Rectal smooth muscle tissue (tissue), 1 donor: ENCODE measurements around the gene NFYC.

Experiments used
- H3K27ac ChIP-seq: one replicate; pipeline ENCODE4 v1.7.0; 2013; ENCODE audit warnings: low read depth, low read length, inconsistent platforms
- H3K27me3 ChIP-seq: one replicate; pipeline ENCODE4 v1.7.0; 2013; ENCODE audit warnings: low read length; ENCODE audit not compliant: control insufficient read depth, insufficient read depth
- H3K36me3 ChIP-seq: one replicate; pipeline ENCODE4 v1.7.0; 2013; ENCODE audit warnings: low read length; ENCODE audit not compliant: control insufficient read depth, insufficient read depth
- H3K4me1 ChIP-seq: one replicate; pipeline ENCODE4 v1.7.0; 2013; ENCODE audit warnings: low read length; ENCODE audit not compliant: control insufficient read depth, insufficient read depth
- H3K4me3 ChIP-seq: one replicate; pipeline ENCODE4 v1.7.0; 2013; ENCODE audit warnings: low read length
- H3K9ac ChIP-seq: one replicate; pipeline ENCODE4 v1.7.0; 2013; ENCODE audit warnings: low read length

The NFYC gene

GRCh38 chr1:40786995-40787705 lies 95.6 kb downstream of the NFYC start:
- Histone ChIP-seq H3K4me1 (peaks cover 45% of the 10 kb centered on the region), H3K36me3 (no peaks in the 10 kb centered on the region), H3K4me3 (no peak overlapping the region), H3K9ac (no peak overlapping the region), H3K27me3 (no peaks in the 10 kb centered on the region), H3K27ac (peak overlapping the region; percentile 59)

GRCh38 chr1:40787737-40788560 lies 96.4 kb downstream of the NFYC start:
- Histone ChIP-seq H3K4me3 (no peak overlapping the region), H3K27ac (peak overlapping the region; percentile 59), H3K27me3 (no peaks in the 10 kb centered on the region), H3K36me3 (no peaks in the 10 kb centered on the region), H3K4me1 (peaks cover 43% of the 10 kb centered on the region), H3K9ac (no peak overlapping the region)

- peaks cover 40% of the 10 kb centered on the region for H3K4me1 ChIP-seq
- no peaks in the 10 kb centered on the region for H3K27me3 ChIP-seq
- H3K36me3 ChIP-seq = no peaks in the 10 kb centered on the region
- no peak overlapping the region for H3K9ac ChIP-seq
- no peak overlapping the region for H3K4me3 ChIP-seq
- peak overlapping the region; percentile 59 for H3K27ac ChIP-seq
These were observed 97.2 kb downstream of the NFYC start for GRCh38 chr1:40788561-40789341.

GRCh38 chr1:40789342-40789598 lies 97.8 kb downstream of the NFYC start:
- Histone ChIP-seq H3K27ac (peak overlapping the region; percentile 59), H3K9ac (no peak overlapping the region), H3K4me3 (no peak overlapping the region), H3K4me1 (peaks cover 41% of the 10 kb centered on the region), H3K27me3 (no peaks in the 10 kb centered on the region), H3K36me3 (no peaks in the 10 kb centered on the region)

GRCh38 chr1:40789661-40790430 lies 98.3 kb downstream of the NFYC start:
- H3K9ac ChIP-seq = no peak overlapping the region
- H3K27me3 ChIP-seq = no peaks in the 10 kb centered on the region
- peak overlapping the region; percentile 59 for H3K27ac ChIP-seq
- peaks cover 40% of the 10 kb centered on the region for H3K4me1 ChIP-seq
- H3K36me3 ChIP-seq = no peaks in the 10 kb centered on the region
- H3K4me3 ChIP-seq = no peak overlapping the region

DNA sequence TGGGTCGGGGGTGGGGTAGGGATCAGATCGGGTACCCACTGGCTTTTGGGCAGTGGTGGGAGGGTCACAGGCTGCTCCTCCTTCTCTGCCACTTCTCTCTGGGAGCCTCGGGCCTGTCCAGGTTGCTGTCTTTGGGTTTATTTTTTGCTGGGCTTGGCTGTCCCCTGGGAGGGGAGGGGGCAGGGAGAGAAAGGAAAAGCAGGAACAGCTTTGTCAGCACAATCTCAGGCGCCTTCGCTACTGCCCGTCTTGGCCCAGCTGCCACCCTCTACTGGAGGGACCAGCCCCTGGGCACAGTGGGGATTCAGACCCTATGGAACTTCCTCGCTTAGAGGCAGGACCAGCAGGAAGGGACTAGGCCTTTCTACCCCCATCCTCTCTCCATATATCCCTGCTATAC lies 100.5 kb downstream of the NFYC start:
- H3K9ac ChIP-seq = no peak overlapping the region
- H3K36me3 ChIP-seq = no peaks in the 10 kb centered on the region
- no peak overlapping the region for H3K4me3 ChIP-seq
- peaks cover 41% of the 10 kb centered on the region for H3K4me1 ChIP-seq
- H3K27me3 ChIP-seq = no peaks in the 10 kb centered on the region
- H3K27ac ChIP-seq = no peak overlapping the region

DNA sequence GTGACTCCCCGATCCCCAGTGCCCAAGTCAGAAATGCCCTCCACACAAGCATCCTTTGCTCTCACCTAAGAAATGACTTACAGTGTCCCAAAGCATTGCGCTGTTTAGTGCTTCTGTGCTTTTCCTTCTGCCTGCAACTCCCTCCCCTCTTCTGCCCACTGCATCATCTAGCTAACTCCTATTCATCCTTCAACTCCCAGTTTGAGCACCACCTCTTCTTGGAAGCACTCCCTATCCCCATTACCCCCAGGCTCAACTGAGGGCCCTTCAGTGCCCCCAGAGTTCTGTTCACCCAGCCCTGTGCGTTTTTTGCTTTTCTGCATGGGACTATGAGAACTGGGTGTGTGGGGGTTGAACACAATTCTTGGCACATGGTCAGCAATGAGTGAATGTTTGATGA lies 102.1 kb downstream of the NFYC start:
- Histone ChIP-seq H3K27me3 (no peaks in the 10 kb centered on the region), H3K27ac (no peak overlapping the region), H3K4me3 (no peak overlapping the region), H3K36me3 (no peaks in the 10 kb centered on the region), H3K9ac (no peak overlapping the region), H3K4me1 (peaks cover 55% of the 10 kb centered on the region)

GRCh38 chr1:40794048-40794447 lies 102.5 kb downstream of the NFYC start:
- Histone ChIP-seq H3K27ac (no peak overlapping the region), H3K4me3 (no peak overlapping the region), H3K36me3 (no peaks in the 10 kb centered on the region), H3K27me3 (no peaks in the 10 kb centered on the region), H3K9ac (no peak overlapping the region), H3K4me1 (peaks cover 56% of the 10 kb centered on the region)

DNA sequence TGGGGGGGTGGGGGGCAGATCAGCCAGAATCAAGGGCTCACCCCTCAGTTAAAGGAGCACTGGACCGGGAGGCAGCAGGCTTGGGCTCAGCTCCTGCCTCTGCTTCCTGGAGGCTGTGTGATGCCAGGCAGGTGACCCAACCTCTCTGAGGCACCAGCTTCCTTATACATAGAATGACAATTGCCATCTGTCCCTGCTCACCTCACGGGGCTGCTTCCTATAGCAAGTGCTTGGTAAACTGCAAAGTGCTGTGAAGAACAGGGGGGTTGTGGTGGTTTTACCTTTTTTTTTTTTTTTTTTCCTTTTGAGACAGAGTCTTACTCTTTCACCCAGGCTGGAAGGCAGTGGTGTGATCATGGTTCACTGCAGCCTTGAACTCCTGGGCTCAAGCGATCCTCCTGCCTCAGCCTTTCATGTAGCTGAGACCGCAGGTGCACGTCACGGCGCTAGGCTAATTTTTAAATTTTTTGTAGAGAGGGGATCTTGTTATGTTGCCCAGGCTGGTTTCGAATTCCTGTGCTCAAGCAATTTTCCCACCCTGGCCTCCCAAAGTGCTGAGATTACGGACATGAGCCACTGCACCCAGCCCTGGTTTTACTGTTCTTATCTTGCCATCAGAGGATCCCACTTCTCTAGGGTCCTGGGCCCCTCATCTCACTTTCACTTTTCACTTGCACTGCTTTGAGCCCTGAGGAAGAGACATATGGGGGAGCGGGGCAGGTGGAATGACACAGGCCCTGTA lies 103.6 kb downstream of the NFYC start:
- H3K27ac ChIP-seq = peak overlapping the region; percentile 76
- H3K27me3 ChIP-seq = no peaks in the 10 kb centered on the region
- H3K36me3 ChIP-seq = no peaks in the 10 kb centered on the region
- no peak overlapping the region for H3K4me3 ChIP-seq
- H3K4me1 ChIP-seq = peaks cover 56% of the 10 kb centered on the region
- H3K9ac ChIP-seq = no peak overlapping the region

GRCh38 chr1:40795811-40796586 lies 104.5 kb downstream of the NFYC start:
- Histone ChIP-seq H3K36me3 (no peaks in the 10 kb centered on the region), H3K4me1 (peaks cover 56% of the 10 kb centered on the region), H3K27ac (peak overlapping the region; percentile 76), H3K27me3 (no peaks in the 10 kb centered on the region), H3K9ac (no peak overlapping the region), H3K4me3 (no peak overlapping the region)
